Fibroblast of upper back skin (primary cell): ENCODE data around the gene ZEB2.
"Not testable (repeated sequence)": the region's sequence is repeated elsewhere in the genome, so short reads cannot be mapped to it uniquely, and the experiment has no call there.

Experiments
- DNase-seq: peaks from one replicate; pipeline ENCODE4 v3.0.0-alpha.2; 2013

Gene ZEB2

DNA sequence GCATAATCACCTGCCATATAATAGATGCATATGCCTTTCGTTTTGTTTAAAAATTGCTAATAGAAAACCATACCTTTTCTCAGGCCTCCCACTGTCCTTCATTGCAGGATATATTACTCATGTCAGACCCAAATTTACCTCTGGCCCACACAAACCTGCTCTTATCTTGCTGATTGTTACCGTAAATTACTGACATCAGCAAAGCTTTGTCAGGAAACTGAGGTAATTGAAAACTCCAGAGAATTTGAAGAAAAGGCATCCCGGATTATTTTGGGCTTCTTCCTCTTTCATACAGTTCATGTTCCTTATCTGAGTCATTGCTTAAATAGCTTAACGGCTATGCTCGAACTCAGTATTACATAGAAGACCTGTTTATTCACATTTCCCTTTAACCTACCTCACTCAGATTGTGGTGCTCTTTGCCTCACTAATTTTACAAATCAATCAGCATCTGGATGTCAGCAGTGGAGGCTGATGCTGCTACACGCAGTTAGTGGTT is 145.7 kb downstream of the ZEB2 start:
- DNase-seq, result peak; percentile 49

DNA sequence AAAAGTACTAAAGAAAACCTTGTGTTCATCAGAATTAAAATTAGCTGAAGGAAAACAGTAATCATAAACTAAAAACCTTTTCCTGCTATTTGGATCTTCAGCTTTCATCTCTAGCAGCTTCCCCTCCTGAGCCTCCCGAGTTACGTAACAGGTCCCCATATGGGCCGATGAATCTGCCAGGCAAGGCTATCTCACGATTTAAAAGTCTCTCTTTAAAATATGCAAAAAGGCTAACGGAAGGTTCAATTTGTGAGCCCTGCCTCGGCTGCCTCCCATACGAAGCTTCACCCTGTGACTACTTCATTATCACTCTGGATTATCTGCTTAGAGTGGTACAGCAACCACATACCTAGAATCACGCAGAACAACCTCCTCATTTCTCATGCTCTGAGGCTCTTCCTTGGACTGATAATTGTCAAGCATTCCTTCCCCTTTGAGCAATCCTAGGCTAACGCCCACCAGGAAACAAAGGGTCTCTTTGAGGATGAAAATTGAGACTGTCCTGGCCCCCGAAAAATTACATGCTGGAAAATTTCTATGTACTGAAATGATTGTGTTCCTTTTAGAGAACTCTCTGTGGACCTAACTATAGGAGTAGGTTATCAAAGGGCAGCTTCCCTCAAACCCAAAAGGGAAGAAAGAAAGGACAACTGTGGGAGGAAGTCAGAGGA is 147.4 kb downstream of the ZEB2 start:
- DNase-seq, result no peak

GRCh38 chr2:144370937-144371584 is 148.9 kb downstream of the ZEB2 start:
- DNase-seq, result peak; percentile 55

DNA sequence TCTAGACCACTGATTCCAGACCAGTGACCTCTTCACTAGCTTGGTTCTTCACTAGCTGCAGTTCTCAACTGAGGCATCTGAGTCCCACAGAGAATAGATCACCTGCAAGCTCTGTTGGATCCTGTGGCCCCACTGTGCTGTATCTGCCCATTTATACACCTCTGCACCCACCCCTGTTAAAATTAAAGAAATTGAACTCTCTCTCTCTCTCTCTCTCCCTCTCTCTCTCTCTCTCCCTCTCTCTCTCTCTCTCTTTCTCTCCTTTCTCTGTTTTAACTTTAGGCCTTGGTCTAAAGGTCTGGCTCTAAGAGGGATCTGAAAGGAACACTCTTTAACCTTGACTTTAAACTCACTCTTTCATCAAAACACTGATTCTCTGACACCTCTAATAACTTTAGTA is 150.5 kb downstream of the ZEB2 start:
- DNase-seq, result no peak

- DNase-seq, result no peak
Observed at GRCh38 chr2:144366825-144367429, 153.0 kb downstream of the ZEB2 start.

- DNase-seq, result peak; percentile 91
Observed at GRCh38 chr2:144364944-144365738, 154.8 kb downstream of the ZEB2 start.

DNA sequence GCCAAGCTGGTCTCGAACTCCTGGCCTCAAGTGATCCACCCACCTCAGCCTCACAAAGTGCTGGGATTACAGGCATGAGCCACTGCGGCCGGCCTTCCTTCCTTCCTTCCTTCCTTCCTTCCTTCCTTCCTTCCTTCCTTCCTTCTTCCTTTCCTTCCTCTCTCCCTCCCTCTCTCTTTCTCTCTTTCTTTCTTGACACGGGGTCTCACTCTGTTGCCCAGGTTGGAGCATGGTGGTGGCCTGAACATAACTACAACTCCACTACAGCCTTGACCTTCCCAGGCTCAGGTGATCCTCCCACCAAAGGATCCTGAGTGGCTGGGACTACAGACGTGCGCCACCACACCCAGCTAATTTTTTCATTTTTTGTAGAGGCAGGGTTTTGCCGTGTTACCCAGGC is 155.7 kb downstream of the ZEB2 start:
- not testable (repeated sequence) for DNase-seq

DNA sequence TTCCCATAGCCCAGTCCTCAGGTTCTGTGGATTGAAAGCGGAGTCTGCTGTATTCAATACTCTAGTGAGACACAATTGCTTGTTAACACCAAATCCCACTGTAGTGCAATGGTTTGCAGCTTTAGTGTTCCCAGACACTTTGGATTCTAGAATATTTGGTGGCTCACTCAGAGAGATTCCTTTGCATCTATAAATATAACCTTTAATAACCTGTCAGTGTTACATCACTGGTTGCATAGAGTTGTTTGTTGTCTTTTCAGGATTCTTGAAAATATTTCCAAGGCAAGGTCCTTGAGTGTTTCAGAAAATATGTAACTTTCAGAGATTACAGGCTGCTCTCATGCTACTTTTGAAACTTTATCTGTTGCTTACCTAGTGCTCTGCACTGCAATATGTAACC is 157.5 kb downstream of the ZEB2 start:
- peak; percentile 58 for DNase-seq

- no peak for DNase-seq
Observed at GRCh38 chr2:144361742-144362141, 158.2 kb downstream of the ZEB2 start.

- DNase-seq, result no peak
Observed at GRCh38 chr2:144359684-144360083, 160.2 kb downstream of the ZEB2 start.

GRCh38 chr2:144358979-144359541 is 160.9 kb downstream of the ZEB2 start:
- peak; percentile 43 for DNase-seq

DNA sequence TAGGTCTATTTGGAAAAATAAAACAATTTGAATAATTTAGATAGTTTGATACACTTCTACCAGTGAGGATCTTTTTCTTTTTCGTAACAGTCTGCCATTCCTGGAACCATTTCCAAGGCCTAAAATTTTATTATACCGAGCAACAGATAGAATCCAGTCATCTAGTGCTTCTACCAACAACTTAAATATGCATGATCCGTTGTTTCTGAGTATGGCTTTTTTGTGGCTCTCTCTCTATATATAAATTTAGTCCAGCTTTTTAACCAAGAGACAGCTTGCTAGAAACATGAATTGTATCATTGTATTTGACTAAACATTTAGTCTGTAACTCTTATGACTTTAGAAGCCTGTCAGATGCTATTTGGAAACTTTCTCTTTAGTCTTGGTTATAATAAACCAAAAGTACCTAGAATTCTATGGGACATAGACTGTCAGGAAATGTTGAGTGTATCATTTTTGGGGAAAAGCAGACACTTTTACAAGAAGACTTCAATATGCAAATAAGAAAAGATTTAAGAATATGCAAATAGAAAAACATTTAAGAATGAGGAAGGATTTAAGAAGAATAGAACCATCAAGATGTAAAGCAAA is 161.4 kb downstream of the ZEB2 start:
- no peak for DNase-seq

- DNase-seq, result peak; percentile 94
Observed at GRCh38 chr2:144357623-144358373, 162.1 kb downstream of the ZEB2 start.

DNA sequence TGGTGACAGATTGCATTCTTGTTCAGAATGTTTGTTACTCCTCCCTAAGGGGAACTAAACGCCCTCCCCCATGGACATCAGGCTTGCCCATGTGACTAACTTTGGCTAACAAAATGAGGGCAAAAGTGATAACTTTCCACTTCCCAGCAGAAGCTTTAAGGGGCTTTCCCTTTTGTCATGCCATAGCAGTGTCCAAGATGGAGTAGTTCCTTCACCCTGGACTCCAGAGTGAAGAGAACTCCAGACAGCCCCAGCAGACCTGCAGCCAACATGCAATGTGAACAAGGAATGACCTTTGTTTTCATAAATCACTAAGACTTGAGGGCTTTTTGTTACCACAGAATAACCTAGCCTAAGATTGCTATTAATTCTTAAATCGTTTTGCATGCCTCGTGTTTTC is 163.5 kb downstream of the ZEB2 start:
- DNase-seq, result no peak

GRCh38 chr2:144354953-144355352 is 165.0 kb downstream of the ZEB2 start:
- no peak for DNase-seq

DNA sequence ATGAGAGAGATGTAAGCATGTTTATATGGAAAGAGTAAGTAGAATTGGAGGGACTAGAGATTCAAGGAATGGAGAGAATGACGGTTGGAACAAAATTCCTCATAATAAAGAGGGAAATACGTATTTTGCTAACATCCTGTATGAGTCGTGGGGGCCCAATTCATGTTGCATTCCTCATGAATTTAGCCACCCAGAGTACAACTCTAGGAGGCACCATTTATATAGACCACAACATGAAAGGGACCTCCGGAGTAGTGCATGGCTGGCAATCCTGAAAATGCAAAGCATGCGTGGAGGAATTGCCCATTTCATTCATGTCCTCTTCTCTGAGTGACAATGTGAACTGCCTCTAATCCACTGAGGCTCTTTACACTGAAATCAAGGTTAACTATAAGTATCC is 168.2 kb downstream of the ZEB2 start:
- peak; percentile 53 for DNase-seq

- DNase-seq, result peak; percentile 58
Observed at GRCh38 chr2:144350151-144350802, 169.6 kb downstream of the ZEB2 start.

- DNase-seq, result no peak
Observed at GRCh38 chr2:144349674-144350073, 170.2 kb downstream of the ZEB2 start.

DNA sequence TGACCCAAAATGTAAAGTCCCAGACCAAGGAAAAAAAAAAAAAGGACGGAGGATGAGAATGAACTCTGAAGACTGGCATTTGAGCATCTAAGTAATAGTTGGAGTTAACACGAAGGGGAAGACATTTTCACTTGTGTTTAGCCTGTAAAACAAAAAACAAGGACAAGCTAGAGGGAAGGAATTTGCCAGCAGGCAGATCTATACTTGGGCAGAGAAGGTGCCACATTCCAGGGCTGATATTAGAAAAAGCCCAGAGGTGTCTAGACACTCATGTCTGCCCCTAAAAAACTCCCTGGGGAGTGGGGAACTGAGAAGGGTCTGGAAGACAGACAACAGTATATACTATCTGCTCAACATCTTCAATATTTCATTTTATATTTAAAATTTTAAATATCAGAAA is 171.1 kb downstream of the ZEB2 start:
- DNase-seq, result no peak

DNA sequence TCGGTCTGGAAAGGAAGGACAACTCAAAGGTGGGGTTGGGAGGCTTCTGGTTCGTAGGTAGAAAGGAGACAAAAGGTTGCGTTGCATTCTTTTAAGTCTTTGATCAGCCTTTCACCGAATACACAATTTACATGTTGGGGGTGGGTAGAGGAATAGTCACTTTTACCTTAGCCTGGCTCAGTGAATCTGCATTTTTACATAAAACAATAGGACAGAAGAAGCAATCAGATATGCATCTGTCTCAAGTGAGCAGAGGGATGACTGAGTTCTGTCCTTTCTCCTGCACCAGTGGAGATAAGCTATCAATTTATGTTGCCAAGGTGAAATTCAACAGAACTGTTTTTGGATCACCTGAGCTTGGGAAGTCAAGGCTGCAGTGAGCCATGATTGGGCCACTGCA is 173.7 kb downstream of the ZEB2 start:
- DNase-seq, result no peak

DNA sequence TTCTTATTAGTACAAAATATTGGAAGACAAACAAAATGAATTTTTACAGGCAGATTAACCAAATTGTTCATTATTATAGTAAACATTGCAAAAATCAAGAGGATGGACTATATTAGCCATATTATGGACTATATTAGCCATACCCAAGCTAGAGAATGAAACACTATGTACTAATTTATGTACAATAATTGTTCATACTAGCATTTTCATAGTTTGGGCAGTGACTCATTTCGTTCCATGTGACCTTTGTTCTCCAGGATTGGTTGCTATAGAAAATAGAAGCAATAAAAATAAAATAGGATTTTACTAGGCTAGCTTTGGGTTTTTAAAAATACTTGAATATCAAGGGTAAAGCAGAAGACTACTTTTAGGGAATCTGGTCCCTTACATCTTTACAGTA is 176.8 kb downstream of the ZEB2 start:
- no peak for DNase-seq
